ENCODE results near the gene AXIN2.

GRCh38 chr17:65535777-65536572, 25.5 kb downstream of the AXIN2 start:
- TF ChIP-seq CTCF (IDR thresholded peaks at IDR 0.05) (no peak), POLR2AphosphoS5 (IDR thresholded peaks at IDR 0.05; ENCODE audit: insufficient read depth in 1 of 2, low read depth in 1 of 2) (no peak)

Measured in vagina (tissue), 2 donors.